ENCODE data around the gene GRK2.

DNA sequence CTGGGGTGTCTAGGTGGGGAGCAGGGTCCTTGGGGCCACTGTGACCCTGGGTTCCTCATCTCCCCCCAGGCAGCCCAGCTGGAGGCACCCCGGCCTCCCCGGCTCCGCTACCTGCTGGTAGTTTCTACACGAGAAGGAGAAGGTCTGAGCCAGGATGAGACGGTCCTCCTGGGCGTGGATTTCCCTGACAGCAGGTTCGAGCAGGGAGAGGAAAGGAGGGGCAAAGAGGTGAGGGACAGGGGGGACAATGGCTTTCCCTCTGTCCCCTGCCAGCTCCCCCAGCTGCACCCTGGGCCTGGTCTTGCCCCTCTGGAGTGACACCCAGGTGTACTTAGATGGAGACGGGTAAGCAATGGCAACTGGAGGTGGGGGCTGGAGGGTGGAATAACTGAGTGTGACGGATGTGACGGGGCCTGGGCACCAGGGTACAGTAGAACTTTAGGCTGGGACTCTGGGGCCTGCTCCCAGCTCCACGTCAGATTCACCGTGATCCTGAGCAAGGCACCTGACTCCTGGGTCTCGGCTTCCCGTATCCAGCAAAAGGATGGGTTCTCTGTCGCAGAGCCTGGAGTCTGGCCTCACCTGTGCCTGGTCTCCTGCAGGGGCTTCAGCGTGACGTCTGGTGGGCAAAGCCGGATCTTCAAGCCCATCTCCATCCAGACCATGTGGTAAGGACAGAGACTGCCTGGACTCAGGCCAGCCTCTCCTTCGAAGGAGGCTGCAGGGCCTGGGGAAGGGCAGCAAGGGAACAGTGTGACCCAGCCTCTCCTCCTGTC is 40.7 kb downstream of the GRK2 start:
- TF ChIP-seq, protein P1, sequence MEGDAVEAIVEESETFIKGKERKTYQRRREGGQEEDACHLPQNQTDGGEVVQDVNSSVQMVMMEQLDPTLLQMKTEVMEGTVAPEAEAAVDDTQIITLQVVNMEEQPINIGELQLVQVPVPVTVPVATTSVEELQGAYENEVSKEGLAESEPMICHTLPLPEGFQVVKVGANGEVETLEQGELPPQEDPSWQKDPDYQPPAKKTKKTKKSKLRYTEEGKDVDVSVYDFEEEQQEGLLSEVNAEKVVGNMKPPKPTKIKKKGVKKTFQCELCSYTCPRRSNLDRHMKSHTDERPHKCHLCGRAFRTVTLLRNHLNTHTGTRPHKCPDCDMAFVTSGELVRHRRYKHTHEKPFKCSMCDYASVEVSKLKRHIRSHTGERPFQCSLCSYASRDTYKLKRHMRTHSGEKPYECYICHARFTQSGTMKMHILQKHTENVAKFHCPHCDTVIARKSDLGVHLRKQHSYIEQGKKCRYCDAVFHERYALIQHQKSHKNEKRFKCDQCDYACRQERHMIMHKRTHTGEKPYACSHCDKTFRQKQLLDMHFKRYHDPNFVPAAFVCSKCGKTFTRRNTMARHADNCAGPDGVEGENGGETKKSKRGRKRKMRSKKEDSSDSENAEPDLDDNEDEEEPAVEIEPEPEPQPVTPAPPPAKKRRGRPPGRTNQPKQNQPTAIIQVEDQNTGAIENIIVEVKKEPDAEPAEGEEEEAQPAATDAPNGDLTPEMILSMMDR (IDR thresholded peaks at IDR 0.05 in 8 of 11, conservative IDR thresholded peaks at IDR 0.05 in 3 of 11) = no peak
- TF ChIP-seq POLR2A (IDR thresholded peaks at IDR 0.05) (no peak), POLR2AphosphoS5 (IDR thresholded peaks at IDR 0.05) (no peak)

Measured in spleen (tissue), 7 donors.